ENCODE measurements around the gene GLS2. TPM values are rescaled to one million over a fixed set of nuclear protein-coding genes. Genes with fewer than 3 reads are reported as not detected.

The GLS2 gene
- total RNA-seq (ENCODE audit: low replicate concordance) = 2.3 and 2.9 TPM in 2 replicates

DNA sequence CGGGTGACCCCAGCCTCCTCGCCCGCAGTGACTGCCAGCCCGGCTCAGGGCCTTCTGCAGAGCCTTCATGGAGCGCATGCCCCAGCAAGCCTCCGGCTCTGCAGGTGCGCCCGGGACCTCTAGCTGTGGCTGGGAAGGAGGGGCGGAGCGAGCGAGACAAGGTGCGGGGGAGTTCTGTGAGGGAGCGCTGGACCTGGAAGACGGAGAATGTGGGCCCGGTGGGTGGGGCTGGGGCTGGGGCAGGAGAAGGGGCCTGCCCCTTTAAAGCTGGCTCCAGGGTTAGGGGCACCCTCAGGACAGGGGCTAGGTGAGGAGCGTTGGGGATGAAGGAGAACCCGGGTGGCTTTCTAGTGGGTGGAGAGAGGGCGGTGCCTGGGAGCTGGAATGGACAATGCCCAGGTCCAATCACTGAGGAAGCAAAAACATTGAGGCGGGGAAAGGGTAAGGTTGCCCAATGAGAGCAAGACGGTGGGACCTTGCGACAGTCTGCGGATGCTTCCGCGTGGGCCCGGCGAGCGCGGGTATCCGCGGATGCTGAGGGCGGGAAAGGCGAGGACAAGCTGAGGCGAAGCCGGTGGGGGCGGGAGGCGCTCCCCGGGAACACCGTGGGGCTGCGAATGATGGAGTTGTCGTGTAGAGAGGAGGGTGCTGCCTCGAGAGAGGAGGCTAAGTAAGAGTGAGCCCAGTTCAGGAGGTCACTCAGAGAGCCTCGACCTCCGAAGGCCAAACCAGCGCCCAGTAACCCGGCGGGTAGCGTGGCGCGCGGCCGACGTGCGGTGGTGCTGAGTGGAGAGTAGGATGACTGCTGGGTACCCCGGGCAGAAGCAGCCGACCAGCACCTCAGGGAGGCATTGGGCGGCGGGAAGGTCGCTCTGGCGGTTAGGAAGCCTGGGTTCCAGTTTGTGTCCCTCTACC is at the start of gene GLS2:
Gene GLS2 (minus strand): TSS at position 121 of the 915 bp plus-strand sequence. CDS start 43 bp downstream, at position 78.
- peak within 1 kb of the TSS; percentile 66 for H3K4me3 ChIP-seq
- peak within 1 kb of the TSS; percentile 89 for H3K4me3 Mint-ChIP-seq
- DNase-seq (ENCODE audit: low spot score) = peak; percentile 79
- no peaks in the 10 kb centered on the region for H3K79me2 ChIP-seq (ENCODE audit: low read depth)
- H3F3A ChIP-seq (ENCODE audit: low read depth) = peaks cover 9% of the 10 kb centered on the region
- H3K27me3 Mint-ChIP-seq (ENCODE audit: insufficient read depth, low read depth) = peaks cover 44% of the 10 kb centered on the region
- no peaks in the 10 kb centered on the region for H4K20me1 ChIP-seq (ENCODE audit: low read depth)
- peak; percentile 29 for TF ChIP-seq EZH2phosphoT487 (IDR thresholded peaks at IDR 0.05)
- no peak for TF ChIP-seq EZH2 (IDR thresholded peaks at IDR 0.05)
- H3K27ac ChIP-seq = no peak within 1 kb of the TSS
- no peak within 1 kb of the TSS for H3K9ac ChIP-seq
- H2AFZ ChIP-seq (replicated peaks) = peak within 1 kb of the TSS; percentile 86
- H3K9me3 ChIP-seq (ENCODE audit: low read depth) = no peaks in the 10 kb centered on the region
- peaks cover 1% of the 10 kb centered on the region for H3K36me3 Mint-ChIP-seq
- peaks cover 20% of the 10 kb centered on the region for H3K9me3 Mint-ChIP-seq
- no peaks in the 10 kb centered on the region for H3K36me3 ChIP-seq
- peaks cover 9% of the 10 kb centered on the region for H3K4me1 Mint-ChIP-seq
- H3K27me3 ChIP-seq = peaks cover 74% of the 10 kb centered on the region
- H3K4me1 ChIP-seq = no peaks in the 10 kb centered on the region
- H3K27ac Mint-ChIP-seq = no peak within 1 kb of the TSS
- H3K4me2 ChIP-seq = peak within 1 kb of the TSS; percentile 91

DNA sequence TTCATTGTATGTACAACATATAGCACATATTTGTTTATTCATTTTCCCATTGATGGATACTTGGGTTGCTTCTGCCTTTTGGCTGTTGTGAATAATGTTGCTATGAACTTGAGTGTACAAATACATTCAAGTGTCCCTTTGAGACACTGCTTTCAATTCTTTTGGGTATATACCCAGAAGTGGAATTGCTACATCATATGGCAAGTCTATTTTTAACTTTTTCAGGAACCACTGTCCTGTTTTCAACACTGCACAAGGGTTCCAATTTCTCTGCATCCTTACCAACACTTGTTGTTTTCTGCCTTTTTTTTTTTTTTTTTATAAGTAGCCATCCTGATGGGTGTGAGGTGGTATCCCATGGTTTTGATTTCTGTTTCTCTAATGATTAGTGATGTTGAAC is 49.6 kb upstream of the GLS2 start:
- no peaks in the 10 kb centered on the region for H3K4me1 ChIP-seq
- H3K79me2 ChIP-seq (ENCODE audit: low read depth) = no peaks in the 10 kb centered on the region
- no peaks in the 10 kb centered on the region for H3K9me3 Mint-ChIP-seq
- peaks cover 6% of the 10 kb centered on the region for H4K20me1 ChIP-seq (ENCODE audit: low read depth)
- no peaks in the 10 kb centered on the region for H3K36me3 ChIP-seq
- H3K4me2 ChIP-seq = no peak overlapping the region
- H3K4me3 Mint-ChIP-seq = no peak overlapping the region
- H3K36me3 Mint-ChIP-seq = peaks cover 2% of the 10 kb centered on the region
- H3K27ac Mint-ChIP-seq = no peak overlapping the region
- no peaks in the 10 kb centered on the region for H3K4me1 Mint-ChIP-seq
- peaks cover 3% of the 10 kb centered on the region for H3K27me3 Mint-ChIP-seq (ENCODE audit: insufficient read depth, low read depth)
- TF ChIP-seq EZH2phosphoT487 (IDR thresholded peaks at IDR 0.05) (no peak), EZH2 (IDR thresholded peaks at IDR 0.05) (no peak)
- TF ChIP-seq, protein P1, sequence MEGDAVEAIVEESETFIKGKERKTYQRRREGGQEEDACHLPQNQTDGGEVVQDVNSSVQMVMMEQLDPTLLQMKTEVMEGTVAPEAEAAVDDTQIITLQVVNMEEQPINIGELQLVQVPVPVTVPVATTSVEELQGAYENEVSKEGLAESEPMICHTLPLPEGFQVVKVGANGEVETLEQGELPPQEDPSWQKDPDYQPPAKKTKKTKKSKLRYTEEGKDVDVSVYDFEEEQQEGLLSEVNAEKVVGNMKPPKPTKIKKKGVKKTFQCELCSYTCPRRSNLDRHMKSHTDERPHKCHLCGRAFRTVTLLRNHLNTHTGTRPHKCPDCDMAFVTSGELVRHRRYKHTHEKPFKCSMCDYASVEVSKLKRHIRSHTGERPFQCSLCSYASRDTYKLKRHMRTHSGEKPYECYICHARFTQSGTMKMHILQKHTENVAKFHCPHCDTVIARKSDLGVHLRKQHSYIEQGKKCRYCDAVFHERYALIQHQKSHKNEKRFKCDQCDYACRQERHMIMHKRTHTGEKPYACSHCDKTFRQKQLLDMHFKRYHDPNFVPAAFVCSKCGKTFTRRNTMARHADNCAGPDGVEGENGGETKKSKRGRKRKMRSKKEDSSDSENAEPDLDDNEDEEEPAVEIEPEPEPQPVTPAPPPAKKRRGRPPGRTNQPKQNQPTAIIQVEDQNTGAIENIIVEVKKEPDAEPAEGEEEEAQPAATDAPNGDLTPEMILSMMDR (IDR thresholded peaks at IDR 0.05) = no peak
- no peak for DNase-seq (ENCODE audit: low spot score)
- no peak overlapping the region for H3K27ac ChIP-seq
- H3K4me3 ChIP-seq = no peak overlapping the region
- no peak overlapping the region for H3K9ac ChIP-seq
- no peaks in the 10 kb centered on the region for H3F3A ChIP-seq (ENCODE audit: low read depth)
- H3K9me3 ChIP-seq (ENCODE audit: low read depth) = no peaks in the 10 kb centered on the region
- H2AFZ ChIP-seq (replicated peaks) = no peak overlapping the region
- no peaks in the 10 kb centered on the region for H3K27me3 ChIP-seq

DNA sequence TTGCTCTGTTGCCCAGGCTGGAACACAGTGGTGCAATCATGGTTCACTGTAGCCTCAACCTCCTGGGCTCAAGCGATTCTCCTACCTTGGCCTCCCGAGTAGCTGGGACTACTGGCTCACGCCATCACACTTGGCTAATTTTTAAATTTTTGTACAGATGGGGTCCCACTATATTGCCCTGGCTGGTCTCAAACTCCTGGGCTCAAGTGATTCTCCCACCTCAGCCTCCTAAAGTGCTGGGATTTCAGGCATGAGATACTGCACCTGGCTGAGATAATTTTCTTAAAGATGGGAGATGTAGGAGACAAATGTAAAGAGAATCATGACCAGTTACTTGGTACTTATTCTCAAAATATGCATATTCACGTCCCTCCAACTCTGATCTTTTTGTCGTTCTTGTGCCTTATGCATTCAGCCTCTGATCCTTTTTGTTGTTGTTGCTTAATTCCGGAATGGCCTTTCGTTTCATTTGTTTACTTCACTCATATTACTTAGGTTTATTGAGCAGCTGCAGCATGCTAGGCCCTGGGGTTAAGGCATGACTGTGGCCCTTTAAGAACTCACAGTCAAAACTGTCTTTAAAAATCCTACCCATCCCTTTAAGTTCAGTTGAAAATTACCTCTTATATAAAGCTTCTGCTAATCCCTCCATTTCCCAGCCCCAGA is 42.6 kb upstream of the GLS2 start:
- H3K27me3 Mint-ChIP-seq (ENCODE audit: insufficient read depth, low read depth) = peaks cover under 1% of the 10 kb centered on the region
- no peaks in the 10 kb centered on the region for H3K9me3 ChIP-seq (ENCODE audit: low read depth)
- H4K20me1 ChIP-seq (ENCODE audit: low read depth) = no peaks in the 10 kb centered on the region
- H3K27ac ChIP-seq = no peak overlapping the region
- no peak overlapping the region for H3K9ac ChIP-seq
- no peak for DNase-seq (ENCODE audit: low spot score)
- H3F3A ChIP-seq (ENCODE audit: low read depth) = no peaks in the 10 kb centered on the region
- no peak overlapping the region for H3K4me2 ChIP-seq
- peaks cover under 1% of the 10 kb centered on the region for H3K36me3 Mint-ChIP-seq
- no peak overlapping the region for H3K27ac Mint-ChIP-seq
- TF ChIP-seq EZH2phosphoT487 (IDR thresholded peaks at IDR 0.05) (no peak), EZH2 (IDR thresholded peaks at IDR 0.05) (no peak)
- TF ChIP-seq, protein P1 (IDR thresholded peaks at IDR 0.05) = no peak
- H3K36me3 ChIP-seq = no peaks in the 10 kb centered on the region
- H3K79me2 ChIP-seq (ENCODE audit: low read depth) = peaks cover 16% of the 10 kb centered on the region
- no peak overlapping the region for H2AFZ ChIP-seq (replicated peaks)
- H3K9me3 Mint-ChIP-seq = no peaks in the 10 kb centered on the region
- H3K4me3 Mint-ChIP-seq = no peak overlapping the region
- H3K4me3 ChIP-seq = no peak overlapping the region
- no peaks in the 10 kb centered on the region for H3K4me1 Mint-ChIP-seq
- H3K4me1 ChIP-seq = no peaks in the 10 kb centered on the region
- H3K27me3 ChIP-seq = no peaks in the 10 kb centered on the region

All from neural progenitor cell (in vitro differentiated cells).